Raji (cell line): Measurements from ENCODE around the gene LGALS14.

ENCODE experiments used
- POLR2A ChIP-seq: IDR thresholded peaks from 2 replicates; pipeline ENCODE4 v1.6.1; 2011; ENCODE audit warnings: low read depth, low read length, control low read depth; ENCODE audit not compliant: insufficient read depth

Gene LGALS14, protein sequence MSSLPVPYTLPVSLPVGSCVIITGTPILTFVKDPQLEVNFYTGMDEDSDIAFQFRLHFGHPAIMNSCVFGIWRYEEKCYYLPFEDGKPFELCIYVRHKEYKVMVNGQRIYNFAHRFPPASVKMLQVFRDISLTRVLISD

DNA sequence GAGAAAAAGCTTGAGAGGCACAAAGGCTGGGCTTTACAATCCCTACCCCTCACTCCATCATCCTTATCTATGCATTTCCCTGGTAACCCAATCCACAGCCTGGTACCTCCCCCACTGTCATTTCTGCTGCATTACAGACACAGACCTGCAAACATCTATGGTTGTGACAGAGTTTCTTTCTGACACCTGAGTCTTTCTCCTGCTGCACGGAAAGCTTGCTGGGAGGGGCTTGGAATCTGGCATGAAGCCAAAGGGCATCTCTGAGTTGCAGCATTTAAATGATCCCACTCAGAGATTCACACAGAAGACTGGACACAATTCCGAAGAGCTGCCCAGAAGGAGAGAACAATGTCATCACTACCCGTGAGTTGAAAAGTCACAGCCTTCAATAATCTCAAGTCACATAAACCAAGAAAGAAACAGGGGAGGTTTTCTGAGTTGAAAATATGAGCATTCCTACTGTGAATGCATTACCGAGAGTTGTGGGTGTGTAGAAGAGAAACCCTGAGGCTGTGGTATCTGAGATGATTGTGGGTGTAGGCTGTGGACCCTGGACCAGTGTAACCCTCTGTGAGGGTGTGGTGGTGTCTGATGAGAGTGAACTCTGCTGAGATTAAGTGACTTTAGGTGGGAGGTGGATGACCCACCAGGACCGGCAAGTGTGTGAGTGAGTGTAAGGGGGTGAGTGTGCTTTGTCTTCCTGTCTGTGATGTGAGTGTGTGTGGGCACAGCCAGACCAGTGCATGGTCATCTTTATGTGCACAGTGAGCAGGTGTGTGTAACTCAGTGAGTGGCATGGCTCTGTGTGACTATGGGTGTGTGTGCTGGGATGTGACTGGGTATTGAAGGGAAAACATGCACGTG is at the start of gene LGALS14:
Gene LGALS14, plus strand, starts transcription at position 301 of the 864 bp plus-strand sequence. Its CDS starts 48 bp downstream, at position 349.
- TF ChIP-seq POLR2A = no peak

DNA sequence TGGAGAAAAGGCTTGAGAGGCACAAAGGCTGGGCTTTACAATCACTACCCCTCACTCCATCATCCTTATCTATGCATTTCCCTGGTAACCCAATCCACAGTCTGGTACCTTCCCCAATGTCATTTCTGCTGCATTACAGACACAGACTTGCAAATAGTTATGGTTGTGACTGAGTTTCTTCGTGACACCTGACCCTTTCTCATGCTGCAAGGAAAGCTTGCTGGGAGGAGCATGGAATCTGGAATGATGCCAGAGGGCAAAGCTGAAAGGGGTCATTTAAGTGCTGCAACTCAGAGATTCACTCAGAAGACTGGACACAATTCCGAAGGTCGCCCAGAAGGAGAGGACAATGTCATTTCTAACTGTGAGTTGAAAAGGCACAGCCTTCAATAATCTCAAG is 48.7 kb upstream of the LGALS14 start, which contains the start of gene LGALS16:
Gene LGALS16, plus strand, starts transcription at position 301 of the 400 bp plus-strand sequence. Its CDS starts 49 bp downstream, at position 350.
- no peak for TF ChIP-seq POLR2A

DNA sequence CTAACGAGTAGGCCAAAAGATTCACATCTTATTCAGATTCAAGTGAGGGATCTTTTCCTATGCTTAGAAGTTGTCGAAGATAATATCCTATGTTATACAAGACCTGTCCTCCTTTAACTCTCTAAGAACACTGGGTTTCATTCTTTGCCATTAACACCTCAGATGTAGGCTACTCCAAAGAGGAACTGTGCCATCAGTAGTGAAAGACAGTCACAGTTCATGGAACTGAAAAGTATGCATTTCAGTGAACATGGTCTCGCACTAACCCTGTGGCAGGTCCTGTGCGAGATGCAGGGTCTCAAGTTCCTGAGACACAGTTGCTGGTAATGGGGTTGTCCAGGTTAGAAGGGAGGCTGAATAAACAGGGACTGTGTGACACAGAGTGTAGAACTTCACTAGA is 44.5 kb upstream of the LGALS14 start:
- TF ChIP-seq POLR2A = no peak

DNA sequence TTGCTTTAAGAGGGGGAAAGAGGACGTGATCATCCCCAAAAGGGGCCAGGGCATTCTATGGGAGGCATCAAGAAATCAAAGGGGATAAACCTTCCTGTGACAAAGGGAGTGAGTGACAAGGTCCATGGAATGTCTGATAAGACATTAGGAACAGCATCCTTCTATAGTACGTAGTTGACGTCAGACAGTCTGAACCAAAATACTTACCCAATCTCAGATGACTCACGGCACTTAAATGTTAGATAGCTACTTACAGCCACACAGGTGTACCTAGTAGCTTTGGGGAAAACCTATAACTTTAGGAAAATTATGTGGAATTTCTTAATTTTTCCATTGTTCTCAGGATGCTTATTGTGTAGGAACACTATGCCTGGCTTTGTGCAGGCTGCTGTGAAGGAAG is 43.6 kb upstream of the LGALS14 start:
- TF ChIP-seq POLR2A = no peak

DNA sequence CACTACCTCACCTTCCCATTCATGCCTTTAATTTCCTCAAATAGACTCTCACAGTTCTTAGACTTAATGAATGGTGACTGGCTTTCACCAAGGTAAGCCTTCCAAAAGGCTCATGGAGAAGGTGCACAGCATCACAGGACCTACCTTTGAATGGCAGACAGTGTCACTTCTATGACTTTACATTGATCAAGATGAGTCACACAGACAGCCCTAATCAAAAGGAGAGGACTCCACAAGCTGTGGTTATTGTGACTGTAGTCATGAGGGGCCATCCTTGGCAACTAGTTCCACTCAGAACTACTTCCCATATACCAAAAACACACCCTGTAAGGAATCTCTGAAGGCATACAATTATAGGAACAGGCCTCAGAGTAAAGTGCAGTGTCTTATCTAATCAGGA is 42.7 kb upstream of the LGALS14 start:
- TF ChIP-seq POLR2A = no peak

DNA sequence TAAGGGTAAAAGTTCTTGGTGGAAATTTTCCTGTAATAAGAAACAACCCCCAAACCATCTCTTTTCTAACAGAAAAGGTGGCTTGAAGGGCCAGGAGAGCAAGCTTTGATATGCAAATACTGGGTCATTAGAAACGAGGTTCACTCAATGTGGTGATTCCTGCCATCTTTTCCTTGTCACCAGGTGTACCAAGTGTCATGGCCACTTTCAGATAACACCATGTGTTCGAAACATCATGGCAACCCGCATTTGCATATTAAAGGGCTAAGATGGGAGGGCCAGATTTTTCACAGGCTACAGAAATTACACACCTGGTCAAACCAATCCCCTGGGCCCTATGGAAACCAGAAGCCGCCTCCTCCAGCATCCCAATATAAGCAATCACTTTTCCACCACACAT is 33.3 kb upstream of the LGALS14 start:
- no peak for TF ChIP-seq POLR2A

DNA sequence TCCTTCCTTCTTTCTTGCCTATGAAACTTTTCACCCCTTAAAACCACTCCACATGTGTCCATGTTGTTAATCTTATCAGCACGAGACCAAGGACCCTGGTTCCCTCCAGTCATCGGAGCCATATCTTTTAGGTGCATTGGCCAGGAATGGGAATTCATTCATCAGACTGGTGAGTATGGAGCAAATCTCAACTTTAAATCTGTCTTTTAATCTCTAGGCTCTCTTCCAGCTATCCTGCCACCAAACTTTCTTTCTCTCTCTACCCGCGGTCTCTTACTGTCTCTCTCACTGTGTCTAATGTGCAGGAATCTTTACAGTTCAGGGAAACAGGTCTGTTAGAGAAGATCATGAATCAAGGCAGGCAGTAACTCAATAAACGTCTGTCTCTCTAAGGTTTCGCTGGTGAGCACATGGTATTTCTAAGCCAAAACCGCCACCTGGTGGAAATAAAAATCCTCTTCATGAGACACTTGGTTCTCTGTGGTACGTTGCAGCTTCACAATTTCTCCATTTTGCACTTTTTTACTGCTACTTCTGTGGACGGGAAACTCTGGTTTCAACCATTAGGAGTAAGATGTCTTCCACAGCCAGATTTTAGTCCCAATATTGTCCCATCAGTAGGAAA is 32.4 kb upstream of the LGALS14 start:
- no peak for TF ChIP-seq POLR2A

DNA sequence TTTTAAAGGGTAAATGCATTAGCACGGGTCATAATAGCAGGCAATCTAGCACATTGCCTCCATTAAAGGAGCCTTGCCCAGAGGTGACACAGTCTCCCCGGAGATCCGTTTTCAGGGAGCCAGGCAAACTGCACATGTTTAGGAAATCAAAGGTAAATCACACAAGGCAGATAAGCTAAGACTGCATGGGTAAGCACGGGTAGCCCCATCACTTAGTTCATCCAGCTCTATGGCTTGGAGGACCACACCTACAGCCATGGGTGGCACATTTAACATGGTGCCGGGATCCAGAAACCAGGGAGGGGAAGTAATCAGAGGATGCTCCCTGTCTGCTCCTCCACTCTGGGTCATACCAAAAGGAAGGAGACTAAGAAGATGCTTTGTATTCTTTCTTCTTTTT is 31.8 kb upstream of the LGALS14 start:
- TF ChIP-seq POLR2A = no peak

DNA sequence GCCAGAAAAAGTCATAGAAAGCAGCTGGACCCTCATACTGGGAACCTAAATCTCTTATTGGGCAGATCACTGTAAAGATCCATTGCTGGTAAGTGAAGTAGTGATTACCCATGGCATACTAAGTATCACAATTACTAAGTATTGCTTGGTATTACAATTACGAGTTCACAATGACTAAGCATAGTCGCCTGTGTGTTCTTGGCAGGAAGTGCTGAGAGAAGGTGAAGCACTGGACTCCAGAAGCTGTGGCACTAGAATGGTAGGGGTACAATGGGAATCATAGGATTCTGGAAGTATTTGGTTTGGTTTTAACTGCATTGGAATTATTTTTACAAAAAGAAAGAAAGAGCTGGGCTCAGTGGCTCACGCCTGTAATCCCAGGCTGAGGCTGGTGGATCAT is 28.3 kb upstream of the LGALS14 start:
- TF ChIP-seq POLR2A = no peak

DNA sequence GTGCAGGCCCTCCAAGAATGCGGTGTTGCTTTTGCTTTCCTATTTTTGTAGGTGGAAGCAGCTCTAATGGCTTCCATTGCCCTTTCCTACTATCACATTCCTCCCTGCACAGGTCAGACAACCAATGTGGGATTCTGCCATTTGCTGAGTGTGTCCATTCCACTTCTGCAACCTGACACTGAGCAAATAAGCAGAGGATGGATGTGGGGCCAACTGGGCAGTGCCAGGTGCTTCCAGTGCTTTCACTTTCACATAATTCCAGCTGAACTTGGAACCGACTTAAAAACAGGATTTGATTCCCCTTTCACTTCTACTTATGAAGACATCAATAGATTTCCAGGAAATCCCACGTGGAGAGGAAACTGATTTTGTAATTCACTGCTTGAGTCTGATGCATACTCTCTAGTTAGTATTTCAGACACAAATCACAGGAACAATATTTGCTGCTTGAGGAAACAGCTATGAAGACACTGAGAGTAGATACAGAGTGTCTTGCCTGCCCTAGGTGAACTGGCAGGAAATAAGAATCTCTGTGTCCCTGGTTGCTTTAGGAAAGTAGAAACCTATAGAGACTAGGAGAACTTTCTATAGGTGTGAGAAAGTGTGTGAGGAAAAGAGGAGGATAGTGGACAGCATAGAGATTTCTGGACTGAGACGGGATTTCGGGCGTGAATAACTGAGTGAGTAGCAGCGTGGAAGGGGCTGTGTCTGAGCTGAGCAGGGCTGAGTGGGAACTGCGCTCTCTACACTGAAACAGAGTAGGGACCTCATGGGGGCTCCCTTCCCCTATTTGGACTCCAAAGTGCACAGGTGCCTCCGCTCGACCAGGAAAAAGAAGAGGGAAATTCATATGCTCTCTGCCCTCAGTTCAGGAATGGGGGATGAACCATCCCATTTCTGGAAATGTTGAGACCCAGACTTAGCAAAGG is 26.1 kb upstream of the LGALS14 start:
- TF ChIP-seq POLR2A = no peak

DNA sequence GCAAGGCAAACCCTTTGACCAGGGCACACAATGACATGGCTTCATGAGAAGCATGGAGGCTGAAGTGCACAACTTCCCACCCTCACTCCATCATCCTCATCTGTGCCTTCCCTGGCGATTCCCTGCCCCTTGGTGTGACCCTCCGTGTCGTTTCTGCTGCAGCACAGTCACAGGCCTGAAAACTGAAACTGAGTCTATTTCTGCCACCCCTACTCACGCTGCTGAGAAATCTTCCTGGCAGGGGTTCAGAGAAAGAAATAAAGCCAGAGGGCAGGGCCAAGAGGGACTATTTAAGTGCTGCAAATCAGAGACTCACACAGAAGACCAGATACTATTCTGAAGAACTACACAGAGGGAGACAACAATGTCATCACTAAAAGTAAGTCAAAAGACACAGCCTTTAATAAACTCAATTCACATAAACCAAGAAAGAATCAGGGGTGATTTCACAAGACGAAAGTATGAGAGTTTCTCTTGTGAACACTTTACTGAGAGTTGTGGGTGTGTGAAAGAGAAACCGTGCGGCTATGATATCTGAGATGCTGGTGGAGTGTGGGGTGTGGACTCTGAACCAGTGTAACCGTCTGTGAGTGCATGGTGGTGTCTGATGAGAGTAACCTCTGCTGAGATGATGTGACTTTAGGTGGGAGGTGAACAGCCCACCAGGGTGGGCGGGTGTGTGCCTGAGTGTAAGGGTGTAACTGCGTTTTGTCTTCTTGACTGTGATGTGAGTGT is 25.1 kb upstream of the LGALS14 start:
- TF ChIP-seq POLR2A = peak; percentile 37; the same call in 1 of the 2 replicates

DNA sequence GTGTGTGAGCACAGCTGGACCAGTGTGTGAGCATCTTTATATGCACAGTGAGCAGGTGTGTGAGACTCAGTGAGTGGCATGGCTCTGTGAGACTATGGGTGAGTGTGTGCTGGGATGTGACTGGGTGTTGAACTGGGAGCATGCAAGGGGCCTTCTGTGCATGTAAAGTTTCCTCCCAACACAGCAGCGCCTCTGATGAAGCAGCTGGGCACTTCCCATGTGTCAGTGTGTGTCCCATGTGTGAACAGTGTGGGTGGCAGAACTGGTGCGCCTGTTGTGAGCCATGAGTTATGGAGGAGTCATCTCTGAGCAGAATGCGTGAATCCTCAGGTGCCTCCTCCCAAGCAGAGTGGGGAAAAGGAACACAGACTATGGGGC is 24.5 kb upstream of the LGALS14 start:
- no peak for TF ChIP-seq POLR2A

DNA sequence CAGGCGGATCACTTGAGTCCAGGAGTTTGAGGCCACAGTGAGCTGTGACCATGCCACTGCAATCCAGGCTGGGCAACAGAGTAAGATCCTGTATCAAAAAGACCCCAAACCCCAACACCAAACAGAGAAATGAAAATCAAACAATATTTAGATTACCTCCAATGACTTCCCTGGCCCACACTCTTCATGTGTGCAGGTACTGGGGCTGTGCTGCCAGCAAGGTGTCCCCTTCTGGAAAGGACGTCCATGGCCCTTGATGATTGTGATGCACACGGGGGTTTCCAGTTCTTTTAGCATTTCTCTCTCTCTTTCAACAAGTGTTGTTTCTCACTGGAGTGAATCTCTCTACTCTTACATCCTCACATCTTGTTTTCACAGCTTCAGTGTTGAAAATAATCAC is 23.7 kb upstream of the LGALS14 start:
- no peak for TF ChIP-seq POLR2A

DNA sequence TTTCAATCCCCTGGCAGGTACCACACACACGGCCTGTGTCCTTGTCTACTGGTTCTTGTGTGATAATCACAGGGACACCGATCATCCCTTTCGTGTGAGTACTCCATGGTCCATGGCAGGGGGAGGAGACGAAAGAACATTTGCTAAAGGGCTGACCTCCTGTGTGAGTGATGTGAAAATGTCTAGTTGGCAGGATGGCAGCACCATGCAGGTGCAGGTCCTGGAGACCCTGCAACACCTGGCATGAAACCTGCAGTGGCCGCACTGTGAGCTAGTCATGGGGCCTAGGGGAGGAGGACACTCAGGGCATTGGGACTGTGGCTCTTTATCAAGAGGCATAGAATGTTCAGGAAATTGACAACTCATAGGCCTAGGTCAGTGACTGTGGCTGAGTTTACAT is 22.9 kb upstream of the LGALS14 start:
- TF ChIP-seq POLR2A = no peak
